ENCODE data around the gene UBE2G2.

Gene UBE2G2

GRCh38 chr21:44756423-44757185, 45.0 kb downstream of the UBE2G2 start:
- TF ChIP-seq PATZ1 (CRISPR knock-in tag; IDR thresholded peaks at IDR 0.05; ENCODE audit: borderline replicate concordance) = no peak
- TF ChIP-seq ZNF565 (CRISPR knock-in tag; conservative IDR thresholded peaks at IDR 0.05; ENCODE audit: low read depth) = no peak
- TF ChIP-seq ZFP30 (CRISPR knock-in tag; IDR thresholded peaks at IDR 0.05) = no peak
- TF ChIP-seq CSDC2 (CRISPR knock-in tag; IDR thresholded peaks at IDR 0.05) = no peak
- no peak for TF ChIP-seq ISL1 (CRISPR knock-in tag; IDR thresholded peaks at IDR 0.05)
- TF ChIP-seq ZFP3 (CRISPR knock-in tag; IDR thresholded peaks at IDR 0.05) = no peak
- no peak for TF ChIP-seq RARB (CRISPR knock-in tag; IDR thresholded peaks at IDR 0.05)
- no peak for TF ChIP-seq GLIS3 (CRISPR knock-in tag; IDR thresholded peaks at IDR 0.05)
- no peak for TF ChIP-seq TSHZ2 (CRISPR knock-in tag; IDR thresholded peaks at IDR 0.05)
- no peak for TF ChIP-seq ZC3H10 (CRISPR knock-in tag; IDR thresholded peaks at IDR 0.05)
- no peak for TF ChIP-seq ARNTL (CRISPR knock-in tag; IDR thresholded peaks at IDR 0.05; ENCODE audit: borderline replicate concordance, low read depth)
- no peak for TF ChIP-seq OSR1 (CRISPR knock-in tag; IDR thresholded peaks at IDR 0.05)
- TF ChIP-seq CSRNP3 (CRISPR knock-in tag; IDR thresholded peaks at IDR 0.05) = no peak
- no peak for TF ChIP-seq TCF4 (CRISPR knock-in tag; IDR thresholded peaks at IDR 0.05; ENCODE audit: borderline replicate concordance)
- TF ChIP-seq CREB5 (CRISPR knock-in tag; IDR thresholded peaks at IDR 0.05; ENCODE audit: low read depth) = no peak
- TF ChIP-seq SNAI2 (CRISPR knock-in tag; IDR thresholded peaks at IDR 0.05) = no peak
- no peak for TF ChIP-seq POU6F1 (CRISPR knock-in tag; IDR thresholded peaks at IDR 0.05; ENCODE audit: borderline replicate concordance, low read depth)
- no peak for ATAC-seq

- no peak for ATAC-seq
Measured at GRCh38 chr21:44755227-44755626, 46.4 kb downstream of the UBE2G2 start.

More at GRCh38 chr21:44755227-44755626, 46.4 kb downstream of the UBE2G2 start:
- TF ChIP-seq CSDC2 (CRISPR knock-in tag; IDR thresholded peaks at IDR 0.05) = no peak
- TF ChIP-seq ZNF70 (CRISPR knock-in tag; IDR thresholded peaks at IDR 0.05) = no peak
- no peak for TF ChIP-seq ZFP3 (CRISPR knock-in tag; IDR thresholded peaks at IDR 0.05)
- no peak for TF ChIP-seq CSRNP3 (CRISPR knock-in tag; IDR thresholded peaks at IDR 0.05)
- TF ChIP-seq PPARA (CRISPR knock-in tag; IDR thresholded peaks at IDR 0.05; ENCODE audit: borderline replicate concordance) = no peak
- TF ChIP-seq ESRRG (CRISPR knock-in tag; IDR thresholded peaks at IDR 0.05) = no peak
- no peak for TF ChIP-seq TCF4 (CRISPR knock-in tag; IDR thresholded peaks at IDR 0.05; ENCODE audit: borderline replicate concordance)
- TF ChIP-seq ZNF8 (CRISPR knock-in tag; IDR thresholded peaks at IDR 0.05) = no peak
- no peak for TF ChIP-seq ZC3H10 (CRISPR knock-in tag; IDR thresholded peaks at IDR 0.05)
- TF ChIP-seq RARB (CRISPR knock-in tag; IDR thresholded peaks at IDR 0.05) = no peak
- no peak for TF ChIP-seq BACH2 (CRISPR knock-in tag; IDR thresholded peaks at IDR 0.05; ENCODE audit: borderline replicate concordance)
- TF ChIP-seq TOX (CRISPR knock-in tag; IDR thresholded peaks at IDR 0.05; ENCODE audit: borderline replicate concordance) = no peak
- no peak for TF ChIP-seq OSR1 (CRISPR knock-in tag; IDR thresholded peaks at IDR 0.05)
- no peak for TF ChIP-seq POU6F1 (CRISPR knock-in tag; IDR thresholded peaks at IDR 0.05; ENCODE audit: borderline replicate concordance, low read depth)
- no peak for TF ChIP-seq ZNF565 (CRISPR knock-in tag; conservative IDR thresholded peaks at IDR 0.05; ENCODE audit: low read depth)
- no peak for TF ChIP-seq ISL1 (CRISPR knock-in tag; IDR thresholded peaks at IDR 0.05)
- TF ChIP-seq SNAI2 (CRISPR knock-in tag; IDR thresholded peaks at IDR 0.05) = no peak

Measured in SK-N-SH treated with all-trans-retinoic acid at 6 μM for 48 hours (cell line).